Stimulated activated CD4-positive, alpha-beta T cell treated with anti-CD3 and anti-CD28 coated beads, Interleukin-1b, Interleukin-23, amount 100 ng/mL, for 48 hours (primary cell): ENCODE results near the gene FHIT.

ENCODE experiments used
- DNase-seq: peaks from one replicate; pipeline ENCODE4 v3.0.0-alpha.2; 2020

Gene FHIT

GRCh38 chr3:61169621-61170251, 81.5 kb downstream of the FHIT start:
- DNase-seq: no peak

- DNase-seq: no peak
Observed at GRCh38 chr3:61168286-61168685, 83.0 kb downstream of the FHIT start.

GRCh38 chr3:61162965-61163364, 88.3 kb downstream of the FHIT start:
- no peak for DNase-seq

- DNase-seq: no peak
Observed at GRCh38 chr3:61158667-61159066, 92.6 kb downstream of the FHIT start.

- no peak for DNase-seq
Observed at GRCh38 chr3:61158216-61158615, 93.0 kb downstream of the FHIT start.

GRCh38 chr3:61157414-61157813, 93.8 kb downstream of the FHIT start:
- DNase-seq: no peak

GRCh38 chr3:61155701-61156292, 95.5 kb downstream of the FHIT start:
- no peak for DNase-seq

- no peak for DNase-seq
Observed at GRCh38 chr3:61154457-61155198, 96.6 kb downstream of the FHIT start.

- DNase-seq: no peak
Observed at GRCh38 chr3:61152071-61152470, 99.2 kb downstream of the FHIT start.

GRCh38 chr3:61149236-61149635, 102.0 kb downstream of the FHIT start:
- DNase-seq: no peak

GRCh38 chr3:61146010-61146890, 105.0 kb downstream of the FHIT start:
- DNase-seq: no peak

- DNase-seq: no peak
Observed at GRCh38 chr3:61141697-61142096, 109.6 kb downstream of the FHIT start.

GRCh38 chr3:61141227-61141626, 110.0 kb downstream of the FHIT start:
- DNase-seq: no peak

- DNase-seq: no peak
Observed at GRCh38 chr3:61139686-61140085, 111.6 kb downstream of the FHIT start.

GRCh38 chr3:61138401-61138800, 112.9 kb downstream of the FHIT start:
- no peak for DNase-seq

- no peak for DNase-seq
Observed at GRCh38 chr3:61136191-61136590, 115.1 kb downstream of the FHIT start.

- DNase-seq: no peak
Observed at GRCh38 chr3:61134532-61134931, 116.7 kb downstream of the FHIT start.

GRCh38 chr3:61132062-61132461, 119.2 kb downstream of the FHIT start:
- no peak for DNase-seq

GRCh38 chr3:61118830-61119229, 132.4 kb downstream of the FHIT start:
- DNase-seq: no peak

GRCh38 chr3:61117045-61117898, 134.0 kb downstream of the FHIT start:
- no peak for DNase-seq

- DNase-seq: no peak
Observed at GRCh38 chr3:61114316-61114953, 136.8 kb downstream of the FHIT start.

- peak; percentile 30 for DNase-seq
Observed at GRCh38 chr3:61111825-61112224, 139.4 kb downstream of the FHIT start.
